BLaER1 (cell line): ENCODE data around the gene ZNF277.

Source experiments
- H3K27ac ChIP-seq: shearing (Covaris generic); formaldehyde crosslinking; 2 replicates; pipeline ENCODE4 v1.8.1; 2022
- H3K27me3 ChIP-seq: shearing (Covaris generic); formaldehyde crosslinking; 2 replicates; pipeline ENCODE4 v1.8.1; 2022
- H3K36me3 ChIP-seq: shearing (Covaris generic); formaldehyde crosslinking; 2 replicates; pipeline ENCODE4 v1.8.1; 2022
- H3K4me1 ChIP-seq: shearing (Covaris generic); formaldehyde crosslinking; 2 replicates; pipeline ENCODE4 v1.8.1; 2022
- H3K4me2 ChIP-seq: shearing (Covaris generic); formaldehyde crosslinking; 2 replicates; pipeline ENCODE4 v1.8.1; 2022
- H3K4me3 ChIP-seq: shearing (Covaris generic); formaldehyde crosslinking; 2 replicates; pipeline ENCODE4 v1.8.1; 2022
- H3K9ac ChIP-seq: shearing (Covaris generic); formaldehyde crosslinking; 2 replicates; pipeline ENCODE4 v1.8.1; 2022
- H3K9me3 ChIP-seq: shearing (Covaris generic); formaldehyde crosslinking; 2 replicates; pipeline ENCODE4 v1.8.1; 2022
- H4K20me1 ChIP-seq: shearing (Covaris generic); formaldehyde crosslinking; 2 replicates; pipeline ENCODE4 v1.8.1; 2022
- Cebpa-rat ChIP-seq: shearing (Covaris generic); IDR thresholded peaks from 2 replicates; pipeline ENCODE4 v1.8.1; 2022

The ZNF277 gene

GRCh38 chr7:112357136-112357535 is 150.6 kb downstream of the ZNF277 start:
- no peak overlapping the region for H3K4me2 ChIP-seq
- H4K20me1 ChIP-seq, result no peaks in the 10 kb centered on the region
- no peak overlapping the region for H3K27ac ChIP-seq
- no peaks in the 10 kb centered on the region; the same call in 1 of the 2 replicates for H3K27me3 ChIP-seq
- TF ChIP-seq Cebpa-rat, result no peak
- no peaks in the 10 kb centered on the region for H3K4me1 ChIP-seq
- H3K4me3 ChIP-seq, result no peak overlapping the region
- H3K36me3 ChIP-seq, result no peaks in the 10 kb centered on the region
- H3K9me3 ChIP-seq, result peaks cover 6% of the 10 kb centered on the region; the same call in 1 of the 2 replicates
- H3K9ac ChIP-seq, result no peak overlapping the region

- Histone ChIP-seq H3K4me2 (no peak overlapping the region), H3K27me3 (no peaks in the 10 kb centered on the region; the same call in 1 of the 2 replicates), H3K9me3 (peaks cover 6% of the 10 kb centered on the region; the same call in 1 of the 2 replicates), H4K20me1 (no peaks in the 10 kb centered on the region), H3K4me1 (no peaks in the 10 kb centered on the region), H3K27ac (no peak overlapping the region), H3K4me3 (no peak overlapping the region), H3K9ac (no peak overlapping the region), H3K36me3 (no peaks in the 10 kb centered on the region)
- TF ChIP-seq Cebpa-rat, result no peak
These were observed 152.0 kb downstream of the ZNF277 start for GRCh38 chr7:112358513-112358912.

- Histone ChIP-seq H4K20me1 (no peaks in the 10 kb centered on the region), H3K27ac (no peak overlapping the region), H3K9me3 (peaks cover 6% of the 10 kb centered on the region; the same call in 1 of the 2 replicates), H3K4me3 (no peak overlapping the region), H3K4me1 (no peaks in the 10 kb centered on the region), H3K4me2 (no peak overlapping the region), H3K36me3 (no peaks in the 10 kb centered on the region), H3K27me3 (no peaks in the 10 kb centered on the region; the same call in 1 of the 2 replicates), H3K9ac (no peak overlapping the region)
- TF ChIP-seq Cebpa-rat, result no peak
These were observed 152.6 kb downstream of the ZNF277 start for GRCh38 chr7:112359086-112359485.

GRCh38 chr7:112360681-112361080 is 154.2 kb downstream of the ZNF277 start:
- Histone ChIP-seq H3K36me3 (no peaks in the 10 kb centered on the region), H4K20me1 (no peaks in the 10 kb centered on the region), H3K4me2 (no peak overlapping the region), H3K9ac (no peak overlapping the region), H3K27me3 (no peaks in the 10 kb centered on the region; the same call in 1 of the 2 replicates), H3K4me1 (no peaks in the 10 kb centered on the region), H3K4me3 (no peak overlapping the region), H3K27ac (no peak overlapping the region), H3K9me3 (peaks cover 6% of the 10 kb centered on the region; the same call in 1 of the 2 replicates)
- no peak for TF ChIP-seq Cebpa-rat

- Histone ChIP-seq H3K9me3 (peaks cover 6% of the 10 kb centered on the region; the same call in 1 of the 2 replicates), H3K27ac (no peak overlapping the region), H3K9ac (no peak overlapping the region), H3K4me1 (no peaks in the 10 kb centered on the region), H4K20me1 (no peaks in the 10 kb centered on the region), H3K4me2 (no peak overlapping the region), H3K27me3 (no peaks in the 10 kb centered on the region), H3K4me3 (no peak overlapping the region), H3K36me3 (no peaks in the 10 kb centered on the region)
- no peak for TF ChIP-seq Cebpa-rat
These were observed 154.7 kb downstream of the ZNF277 start for GRCh38 chr7:112361154-112361553.

GRCh38 chr7:112362053-112362650 is 155.7 kb downstream of the ZNF277 start:
- Histone ChIP-seq H3K4me2 (no peak overlapping the region), H3K4me3 (no peak overlapping the region), H3K9ac (no peak overlapping the region), H3K9me3 (peaks cover 6% of the 10 kb centered on the region; the same call in 1 of the 2 replicates), H3K27ac (no peak overlapping the region), H3K36me3 (no peaks in the 10 kb centered on the region), H3K4me1 (no peaks in the 10 kb centered on the region), H3K27me3 (no peaks in the 10 kb centered on the region), H4K20me1 (no peaks in the 10 kb centered on the region)
- TF ChIP-seq Cebpa-rat, result no peak

- Histone ChIP-seq H4K20me1 (no peaks in the 10 kb centered on the region), H3K9ac (no peak overlapping the region), H3K27me3 (no peaks in the 10 kb centered on the region), H3K4me3 (no peak overlapping the region), H3K27ac (no peak overlapping the region), H3K36me3 (no peaks in the 10 kb centered on the region), H3K4me1 (no peaks in the 10 kb centered on the region), H3K4me2 (no peak overlapping the region), H3K9me3 (peaks cover 6% of the 10 kb centered on the region; the same call in 1 of the 2 replicates)
- no peak for TF ChIP-seq Cebpa-rat
These were observed 156.2 kb downstream of the ZNF277 start for GRCh38 chr7:112362731-112363131.

GRCh38 chr7:112364388-112364787 is 157.9 kb downstream of the ZNF277 start:
- Histone ChIP-seq H3K27ac (no peak overlapping the region), H3K9me3 (peaks cover 6% of the 10 kb centered on the region; the same call in 1 of the 2 replicates), H3K4me3 (no peak overlapping the region), H3K27me3 (no peaks in the 10 kb centered on the region), H3K4me1 (no peaks in the 10 kb centered on the region), H3K36me3 (no peaks in the 10 kb centered on the region), H3K4me2 (no peak overlapping the region), H4K20me1 (no peaks in the 10 kb centered on the region), H3K9ac (no peak overlapping the region)
- no peak for TF ChIP-seq Cebpa-rat

- no peaks in the 10 kb centered on the region for H3K36me3 ChIP-seq
- no peaks in the 10 kb centered on the region for H4K20me1 ChIP-seq
- TF ChIP-seq Cebpa-rat, result no peak
- no peaks in the 10 kb centered on the region for H3K4me1 ChIP-seq
- H3K9ac ChIP-seq, result no peak overlapping the region
- no peak overlapping the region for H3K4me3 ChIP-seq
- H3K27ac ChIP-seq, result no peak overlapping the region
- no peak overlapping the region for H3K4me2 ChIP-seq
- H3K9me3 ChIP-seq, result no peaks in the 10 kb centered on the region
- no peaks in the 10 kb centered on the region for H3K27me3 ChIP-seq
These were observed 159.1 kb downstream of the ZNF277 start for GRCh38 chr7:112365551-112365950.

- Histone ChIP-seq H3K4me1 (no peaks in the 10 kb centered on the region), H3K4me2 (no peak overlapping the region), H3K36me3 (no peaks in the 10 kb centered on the region), H3K9ac (no peak overlapping the region), H3K27ac (no peak overlapping the region), H3K27me3 (no peaks in the 10 kb centered on the region), H3K9me3 (no peaks in the 10 kb centered on the region), H3K4me3 (no peak overlapping the region), H4K20me1 (no peaks in the 10 kb centered on the region)
- TF ChIP-seq Cebpa-rat, result no peak
These were observed 160.4 kb downstream of the ZNF277 start for GRCh38 chr7:112366886-112367285.
